Activated T-cell treated with anti-CD3 and anti-CD28 coated beads, Interleukin-2, amount 50 U/mL, for 4 hours (primary cell): ENCODE data around the gene MIPOL1. TPM values are rescaled to one million over a fixed set of nuclear protein-coding genes. Genes with fewer than 3 reads are reported as not detected.
"Not testable (repeated sequence)": the region's sequence is repeated elsewhere in the genome, so short reads cannot be mapped to it uniquely, and the experiment has no call there.

Experiments used
- ATAC-seq, 2 donors: fragments of 200-7000 bp; cut with Tn5 transposase; one replicate each; pipeline ENCODE4 v1.10.0; 2021
- DNase-seq: peaks from one replicate; pipeline ENCODE4 v3.0.0-alpha.2; 2020
- H3K27me3 Mint-ChIP-seq: one replicate; pipeline ENCODE4 v1.8.0; 2021; ENCODE audit warnings: low read depth, mixed read lengths
- H3K36me3 Mint-ChIP-seq: one replicate; pipeline ENCODE4 v1.8.0; 2022; ENCODE audit warnings: mixed read lengths; ENCODE audit not compliant: insufficient read depth
- H3K4me1 Mint-ChIP-seq: one replicate; pipeline ENCODE4 v1.8.0; 2021; ENCODE audit warnings: low read depth, mixed read lengths
- H3K4me3 Mint-ChIP-seq: one replicate; pipeline ENCODE4 v1.8.0; 2021; ENCODE audit warnings: mild to moderate bottlenecking, moderate library complexity, mixed read lengths
- H3K9me3 Mint-ChIP-seq: one replicate; pipeline ENCODE4 v1.8.0; 2021; ENCODE audit warnings: mixed read lengths
- total RNA-seq, 3 donors: library from RNA; stranded (reverse); gene quantifications; one replicate each; pipeline ENCODE4 v1.2.1, GENCODE V29; 2021

MIPOL1 gene
- total RNA-seq, 3 donors from 2014 or later = 0.10 to 0.16 TPM; not detected in 1

DNA sequence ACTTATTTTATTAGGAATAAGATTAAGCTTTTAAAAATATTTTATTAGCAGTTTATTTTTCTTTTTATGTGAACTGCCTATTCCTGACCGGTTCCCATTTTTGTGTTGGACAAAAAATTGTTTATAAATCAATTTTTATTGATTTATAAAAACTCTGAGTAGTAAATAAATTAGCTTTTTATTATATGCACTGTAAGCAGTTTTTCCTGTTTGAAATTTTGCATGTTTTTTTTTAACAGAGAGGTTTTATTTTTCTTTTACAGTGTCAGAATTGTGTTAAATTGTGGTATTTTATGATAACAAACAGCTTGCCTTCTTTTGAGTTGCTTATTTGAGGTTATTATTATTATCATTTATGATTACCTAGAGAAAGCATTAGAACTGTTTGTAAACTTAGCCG lies 329.3 kb downstream of the MIPOL1 start:
- Mint-ChIP-seq H3K36me3 (no peaks in the 10 kb centered on the region), H3K27me3 (no peaks in the 10 kb centered on the region), H3K4me1 (no peaks in the 10 kb centered on the region), H3K9me3 (peaks cover 4% of the 10 kb centered on the region), H3K4me3 (no peak overlapping the region)
- ATAC-seq (no peak), DNase-seq (no peak)

DNA sequence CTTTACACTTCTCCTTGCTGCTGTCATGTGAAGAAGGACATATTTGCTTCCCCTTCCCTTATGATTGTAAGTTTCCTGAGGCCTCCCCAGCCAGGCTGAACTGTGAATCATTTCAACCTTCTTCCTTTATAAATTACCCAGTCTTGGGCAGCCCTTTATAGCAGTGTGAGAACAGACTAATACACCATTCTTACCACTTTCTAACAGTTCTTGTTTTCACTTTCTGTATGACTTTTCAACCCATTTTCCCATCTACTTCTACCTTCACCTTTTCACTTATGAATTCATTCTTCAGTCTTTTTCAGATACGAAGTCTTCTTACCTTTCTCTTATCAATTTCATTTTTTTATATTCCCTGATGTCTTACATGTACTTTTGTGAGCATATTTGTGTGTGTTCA lies 342.3 kb downstream of the MIPOL1 start:
- peaks cover 3% of the 10 kb centered on the region for H3K9me3 Mint-ChIP-seq
- DNase-seq (no peak), ATAC-seq (no peak)
- no peaks in the 10 kb centered on the region for H3K4me1 Mint-ChIP-seq
- H3K4me3 Mint-ChIP-seq = no peak overlapping the region
- H3K36me3 Mint-ChIP-seq = no peaks in the 10 kb centered on the region
- no peaks in the 10 kb centered on the region for H3K27me3 Mint-ChIP-seq

GRCh38 chr14:37544407-37544806 lies 346.7 kb downstream of the MIPOL1 start:
- no peak overlapping the region for H3K4me3 Mint-ChIP-seq
- H3K4me1 Mint-ChIP-seq = no peaks in the 10 kb centered on the region
- H3K27me3 Mint-ChIP-seq = no peaks in the 10 kb centered on the region
- DNase-seq (no peak), ATAC-seq (no peak)
- H3K36me3 Mint-ChIP-seq = no peaks in the 10 kb centered on the region
- H3K9me3 Mint-ChIP-seq = peaks cover under 1% of the 10 kb centered on the region

- H3K9me3 Mint-ChIP-seq = no peaks in the 10 kb centered on the region
These were observed 347.4 kb downstream of the MIPOL1 start for GRCh38 chr14:37545174-37545573.

GRCh38 chr14:37546621-37547447 lies 349.1 kb downstream of the MIPOL1 start:
- no peaks in the 10 kb centered on the region for H3K27me3 Mint-ChIP-seq
- H3K9me3 Mint-ChIP-seq = no peaks in the 10 kb centered on the region
- ATAC-seq (no peak), DNase-seq (no peak)
- H3K4me1 Mint-ChIP-seq = no peaks in the 10 kb centered on the region
- H3K4me3 Mint-ChIP-seq = no peak overlapping the region
- H3K36me3 Mint-ChIP-seq = no peaks in the 10 kb centered on the region

More at GRCh38 chr14:37545174-37545573, 347.4 kb downstream of the MIPOL1 start:
- H3K27me3 Mint-ChIP-seq = no peaks in the 10 kb centered on the region
- DNase-seq (no peak), ATAC-seq (no peak)
- no peaks in the 10 kb centered on the region for H3K4me1 Mint-ChIP-seq
- H3K36me3 Mint-ChIP-seq = no peaks in the 10 kb centered on the region
- no peak overlapping the region for H3K4me3 Mint-ChIP-seq

DNA sequence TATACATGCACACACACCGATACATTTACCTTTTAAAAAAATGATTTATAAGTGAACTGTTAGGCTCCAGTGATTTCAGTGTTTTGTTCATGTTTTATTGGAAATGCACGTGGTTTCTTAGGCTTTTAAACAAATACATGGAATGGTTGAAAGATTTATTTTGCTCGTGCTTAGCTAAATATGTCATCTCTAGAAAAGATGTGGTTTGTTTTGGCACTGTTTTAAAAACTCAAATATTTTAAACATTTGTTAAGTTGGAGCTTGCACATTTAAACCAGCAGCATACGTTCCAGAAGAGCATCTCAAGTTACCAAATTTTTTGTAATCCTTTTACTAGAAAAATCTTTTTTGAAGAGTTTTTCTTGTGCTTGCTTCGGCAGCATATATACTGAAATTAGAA lies 352.8 kb downstream of the MIPOL1 start:
- no peaks in the 10 kb centered on the region for H3K36me3 Mint-ChIP-seq
- H3K27me3 Mint-ChIP-seq = no peaks in the 10 kb centered on the region
- DNase-seq (no peak), ATAC-seq (no peak)
- H3K4me1 Mint-ChIP-seq = no peaks in the 10 kb centered on the region
- no peak overlapping the region for H3K4me3 Mint-ChIP-seq
- peaks cover 15% of the 10 kb centered on the region for H3K9me3 Mint-ChIP-seq

DNA sequence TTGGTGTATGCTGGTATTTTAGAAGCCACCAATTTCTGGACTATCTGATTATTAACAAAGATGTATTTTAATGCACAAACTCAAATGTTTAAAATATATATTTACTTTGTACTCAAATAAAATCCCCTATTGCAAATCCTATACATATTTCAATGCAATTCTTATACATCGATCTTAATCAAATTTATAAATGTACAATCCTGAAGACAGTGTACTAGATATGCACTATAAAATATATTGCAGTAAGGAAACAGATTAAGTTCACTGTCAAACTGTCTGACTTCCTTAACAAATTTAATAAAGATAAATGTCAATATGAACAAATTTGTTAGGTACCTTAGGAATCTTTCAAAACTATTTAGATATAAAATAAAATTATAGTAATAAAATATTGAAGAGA lies 353.4 kb downstream of the MIPOL1 start:
- Mint-ChIP-seq H3K36me3 (no peaks in the 10 kb centered on the region), H3K4me1 (no peaks in the 10 kb centered on the region)

DNA sequence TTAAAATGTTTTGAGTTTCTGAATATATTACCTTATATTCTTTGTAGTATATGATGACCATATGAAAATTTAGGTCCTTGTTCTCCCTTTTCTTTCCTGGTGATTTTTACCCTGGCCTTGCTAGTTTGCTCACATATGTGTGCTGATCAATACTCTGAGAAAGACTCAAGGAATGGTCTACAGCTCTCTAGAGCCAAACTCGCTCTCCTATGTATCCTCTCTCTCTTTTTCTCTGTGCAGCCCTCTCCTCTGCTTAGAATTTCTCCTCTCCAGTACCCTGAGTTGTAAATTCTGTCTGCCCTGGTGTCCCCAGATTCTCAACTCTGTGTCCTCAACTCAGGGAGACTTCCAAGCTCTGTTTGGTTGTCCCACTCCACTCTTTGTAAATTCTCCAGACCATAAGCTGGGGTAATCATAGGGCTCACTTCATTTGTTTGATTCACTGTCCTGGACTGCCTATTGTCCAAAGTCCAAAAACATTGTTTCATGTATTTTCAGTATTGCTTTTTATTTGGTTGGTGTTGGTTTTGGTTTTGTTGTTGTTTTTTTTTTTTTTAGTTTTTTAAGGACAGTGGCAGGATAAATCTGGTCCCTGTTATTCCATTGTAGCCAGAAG lies 356.3 kb downstream of the MIPOL1 start:
- Mint-ChIP-seq H3K36me3 (no peaks in the 10 kb centered on the region), H3K27me3 (no peaks in the 10 kb centered on the region), H3K9me3 (peaks cover 23% of the 10 kb centered on the region), H3K4me1 (no peaks in the 10 kb centered on the region), H3K4me3 (no peak overlapping the region)
- DNase-seq = no peak
- ATAC-seq = no peak

More for the DNA sequence above, 353.4 kb downstream of the MIPOL1 start:
- ATAC-seq (no peak), DNase-seq (no peak)
- Mint-ChIP-seq H3K27me3 (no peaks in the 10 kb centered on the region), H3K4me3 (no peak overlapping the region), H3K9me3 (peaks cover 15% of the 10 kb centered on the region)

DNA sequence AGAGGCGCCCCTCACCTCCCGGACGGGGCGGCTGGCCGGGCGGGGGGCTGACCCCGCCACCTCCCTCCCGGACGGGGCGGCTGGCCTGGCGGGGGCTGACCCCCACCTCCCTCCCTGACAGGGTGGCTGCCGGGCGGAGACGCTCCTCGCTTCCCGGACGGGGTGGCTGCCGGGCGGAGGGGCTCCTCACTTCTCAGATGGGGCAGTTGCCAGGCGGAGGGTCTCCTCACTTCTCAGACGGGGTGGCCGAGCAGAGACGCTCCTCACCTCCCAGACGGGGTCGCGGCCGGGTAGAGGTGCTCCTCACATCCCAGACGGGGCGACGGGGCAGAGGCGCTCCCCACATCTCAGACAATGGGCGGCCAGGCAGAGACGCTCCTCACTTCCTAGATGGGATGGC lies 357.9 kb downstream of the MIPOL1 start:
- ATAC-seq, H3K4me1 Mint-ChIP-seq, H3K4me3 Mint-ChIP-seq, H3K27me3 Mint-ChIP-seq, DNase-seq, H3K36me3 Mint-ChIP-seq: not testable (repeated sequence)
- peaks cover 23% of the 10 kb centered on the region for H3K9me3 Mint-ChIP-seq

GRCh38 chr14:37558740-37559139 lies 361.0 kb downstream of the MIPOL1 start:
- H3K36me3 Mint-ChIP-seq = no peaks in the 10 kb centered on the region
- peaks cover 15% of the 10 kb centered on the region for H3K9me3 Mint-ChIP-seq
- DNase-seq (no peak), ATAC-seq (no peak)
- no peaks in the 10 kb centered on the region for H3K27me3 Mint-ChIP-seq
- no peak overlapping the region for H3K4me3 Mint-ChIP-seq
- H3K4me1 Mint-ChIP-seq = no peaks in the 10 kb centered on the region

DNA sequence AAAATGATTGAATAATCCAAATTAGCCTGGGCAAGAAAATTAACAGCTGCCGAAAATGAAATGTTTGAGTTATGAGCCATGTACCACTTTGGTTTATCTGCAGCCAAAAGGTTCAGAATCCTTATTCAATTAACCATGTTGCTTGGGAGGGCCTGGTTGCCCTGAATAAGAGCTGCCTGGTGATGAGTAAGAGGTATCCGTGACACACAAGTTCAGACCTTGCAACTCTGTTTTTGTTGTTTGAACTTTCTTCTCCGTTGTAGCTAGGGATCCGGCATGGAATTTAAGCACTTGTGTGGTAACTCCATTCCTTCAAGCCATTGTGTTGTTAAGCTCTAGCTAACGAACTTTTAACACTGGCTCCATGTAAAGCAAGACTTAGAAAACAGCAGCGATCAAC lies 361.6 kb downstream of the MIPOL1 start:
- no peaks in the 10 kb centered on the region for H3K4me1 Mint-ChIP-seq
- H3K4me3 Mint-ChIP-seq = no peak overlapping the region
- ATAC-seq = no peak
- no peaks in the 10 kb centered on the region for H3K36me3 Mint-ChIP-seq
- H3K27me3 Mint-ChIP-seq = no peaks in the 10 kb centered on the region
- no peak for DNase-seq
- H3K9me3 Mint-ChIP-seq = peaks cover 8% of the 10 kb centered on the region

DNA sequence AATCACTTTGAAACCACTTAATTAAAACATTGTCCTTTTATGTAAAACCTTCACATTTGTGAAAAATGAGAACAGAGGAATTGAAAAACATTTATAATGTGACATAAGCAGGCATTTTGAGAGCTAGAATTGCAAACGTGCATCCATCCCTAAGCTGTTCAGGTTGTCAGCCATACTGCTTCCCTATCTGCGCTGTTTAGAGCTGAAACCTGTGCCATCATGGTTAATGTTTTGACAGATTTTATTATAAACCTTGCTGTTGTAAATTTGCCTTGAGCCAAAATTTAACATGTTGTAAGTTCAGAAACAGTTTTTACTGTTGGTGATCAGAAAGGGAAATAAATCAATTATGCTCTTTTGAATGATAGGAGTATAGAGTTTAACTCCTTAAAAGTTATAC lies 365.5 kb downstream of the MIPOL1 start:
- no peaks in the 10 kb centered on the region for H3K36me3 Mint-ChIP-seq
- H3K9me3 Mint-ChIP-seq = no peaks in the 10 kb centered on the region
- DNase-seq = no peak
- no peaks in the 10 kb centered on the region for H3K27me3 Mint-ChIP-seq
- H3K4me3 Mint-ChIP-seq = no peak overlapping the region
- no peak for ATAC-seq
- H3K4me1 Mint-ChIP-seq = no peaks in the 10 kb centered on the region

GRCh38 chr14:37565550-37565949 lies 367.8 kb downstream of the MIPOL1 start:
- ATAC-seq = no peak
- no peaks in the 10 kb centered on the region for H3K9me3 Mint-ChIP-seq

DNA sequence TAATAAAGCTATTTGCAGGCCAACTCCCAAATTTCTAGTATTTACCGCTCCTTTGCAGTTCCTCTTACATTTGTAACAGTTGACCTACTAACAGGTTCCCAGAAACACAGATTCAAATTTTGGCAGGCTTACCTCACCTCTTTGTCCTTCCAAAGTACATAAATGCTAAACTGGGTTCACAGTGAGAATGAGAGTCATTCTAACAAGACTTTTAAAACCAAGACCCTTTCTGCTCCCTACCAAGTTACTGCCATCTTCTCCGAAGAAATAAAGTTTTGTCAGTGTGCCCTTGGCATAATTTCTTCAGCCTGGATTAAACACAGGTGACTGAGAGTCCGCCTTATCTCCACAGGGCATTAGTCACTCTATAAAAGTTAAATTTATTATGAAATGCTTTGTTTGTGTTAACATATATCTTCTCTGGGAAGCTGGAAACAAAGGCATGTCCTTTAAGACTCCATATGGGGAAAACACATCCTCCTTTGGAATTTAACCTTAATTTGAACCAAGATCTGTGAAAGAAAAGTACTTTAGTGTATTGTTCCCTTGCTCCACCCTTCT lies 369.2 kb downstream of the MIPOL1 start:
- DNase-seq = no peak
- H3K9me3 Mint-ChIP-seq = no peaks in the 10 kb centered on the region
- H3K4me3 Mint-ChIP-seq = no peak overlapping the region
- ATAC-seq = no peak
- no peaks in the 10 kb centered on the region for H3K4me1 Mint-ChIP-seq
- no peaks in the 10 kb centered on the region for H3K36me3 Mint-ChIP-seq
- no peaks in the 10 kb centered on the region for H3K27me3 Mint-ChIP-seq

More at GRCh38 chr14:37565550-37565949, 367.8 kb downstream of the MIPOL1 start:
- Mint-ChIP-seq H3K36me3 (no peaks in the 10 kb centered on the region), H3K27me3 (no peaks in the 10 kb centered on the region), H3K4me1 (no peaks in the 10 kb centered on the region), H3K4me3 (no peak overlapping the region)
- DNase-seq = no peak

GRCh38 chr14:37569729-37570128 lies 372.0 kb downstream of the MIPOL1 start:
- Mint-ChIP-seq H3K36me3 (no peaks in the 10 kb centered on the region), H3K4me1 (no peaks in the 10 kb centered on the region), H3K4me3 (no peak overlapping the region), H3K27me3 (peaks cover 3% of the 10 kb centered on the region), H3K9me3 (peaks cover 8% of the 10 kb centered on the region)
- no peak for DNase-seq
- no peak for ATAC-seq
